NT2/D1 (cell line): Measurements from ENCODE around the gene MT1A.

Source experiments
- DNase-seq: peaks from one replicate; pipeline ENCODE4 v3.0.0-alpha.2; 2011; ENCODE audit warnings: low read depth, low spot score
- H3K27me3 ChIP-seq: 2 replicates; pipeline ENCODE4 v1.6.0; 2011; ENCODE audit warnings: mild to moderate bottlenecking; ENCODE audit not compliant: insufficient read length, insufficient read depth
- H3K36me3 ChIP-seq: 2 replicates; pipeline ENCODE4 v1.6.1; 2011; ENCODE audit warnings: mild to moderate bottlenecking, low read length, mixed read lengths; ENCODE audit not compliant: insufficient read depth, insufficient read length
- H3K4me1 ChIP-seq: 2 replicates; pipeline ENCODE4 v1.5.1; 2011; ENCODE audit not compliant: insufficient read depth, insufficient read length
- H3K4me3 ChIP-seq: 2 replicates; pipeline ENCODE4 v1.5.1; 2011; ENCODE audit warnings: low read depth; ENCODE audit not compliant: insufficient read length
- H3K9ac ChIP-seq: 2 replicates; pipeline ENCODE4 v1.6.0; 2011; ENCODE audit warnings: low read depth; ENCODE audit not compliant: insufficient read length
- H3K9me3 ChIP-seq: 2 replicates; pipeline ENCODE4 v1.5.1; 2011; ENCODE audit warnings: mild to moderate bottlenecking, low read length; ENCODE audit not compliant: insufficient read depth
- SUZ12 ChIP-seq: IDR thresholded peaks from 2 replicates; pipeline ENCODE4 v1.6.1; 2011; ENCODE audit not compliant: insufficient read length, insufficient read depth; ENCODE audit errors: extremely low read depth
- YY1 ChIP-seq: IDR thresholded peaks from 2 replicates; pipeline ENCODE4 v1.6.1; 2011; ENCODE audit not compliant: insufficient read length, insufficient read depth
- ZNF274 ChIP-seq: IDR thresholded peaks from 2 replicates; pipeline ENCODE4 v1.6.1; 2011; ENCODE audit warnings: mild to moderate bottlenecking, low read depth, low read length

The MT1A gene

GRCh38 chr16:56675685-56676210 is 37.3 kb downstream of the MT1A start:
- Histone ChIP-seq H3K27me3 (peaks cover under 1% of the 10 kb centered on the region), H3K36me3 (no peaks in the 10 kb centered on the region), H3K9me3 (no peaks in the 10 kb centered on the region), H3K4me1 (peaks cover 6% of the 10 kb centered on the region), H3K4me3 (peak overlapping the region; percentile 47), H3K9ac (peak overlapping the region; percentile 59)
- no peak for DNase-seq
- TF ChIP-seq ZNF274 (no peak), SUZ12 (no peak), YY1 (no peak)

GRCh38 chr16:56677474-56677873 is 39.0 kb downstream of the MT1A start:
- H3K4me1 ChIP-seq: peaks cover 6% of the 10 kb centered on the region
- H3K9me3 ChIP-seq: no peaks in the 10 kb centered on the region
- no peak for DNase-seq
- no peak overlapping the region for H3K4me3 ChIP-seq
- H3K36me3 ChIP-seq: peaks cover under 1% of the 10 kb centered on the region
- no peak for TF ChIP-seq YY1
- no peak for TF ChIP-seq ZNF274
- TF ChIP-seq SUZ12: no peak
- no peak overlapping the region for H3K9ac ChIP-seq
- peaks cover 7% of the 10 kb centered on the region for H3K27me3 ChIP-seq

- Histone ChIP-seq H3K4me1 (peaks cover 12% of the 10 kb centered on the region), H3K27me3 (peaks cover 7% of the 10 kb centered on the region), H3K36me3 (peaks cover 18% of the 10 kb centered on the region), H3K9ac (no peak overlapping the region), H3K4me3 (no peak overlapping the region), H3K9me3 (no peaks in the 10 kb centered on the region)
- DNase-seq: no peak
- TF ChIP-seq SUZ12: no peak
- no peak for TF ChIP-seq YY1
- no peak for TF ChIP-seq ZNF274
Observed at GRCh38 chr16:56679078-56679730, 40.7 kb downstream of the MT1A start.

GRCh38 chr16:56679818-56680217 is 41.4 kb downstream of the MT1A start:
- H3K27me3 ChIP-seq: peaks cover 7% of the 10 kb centered on the region
- peaks cover 12% of the 10 kb centered on the region for H3K4me1 ChIP-seq
- no peak for DNase-seq
- H3K36me3 ChIP-seq: peaks cover 24% of the 10 kb centered on the region
- H3K9ac ChIP-seq: no peak overlapping the region
- no peak for TF ChIP-seq YY1
- TF ChIP-seq SUZ12: no peak
- TF ChIP-seq ZNF274: no peak
- no peak overlapping the region for H3K4me3 ChIP-seq
- no peaks in the 10 kb centered on the region for H3K9me3 ChIP-seq

- H3K36me3 ChIP-seq: peaks cover 38% of the 10 kb centered on the region
- H3K27me3 ChIP-seq: peaks cover 7% of the 10 kb centered on the region
- no peaks in the 10 kb centered on the region for H3K9me3 ChIP-seq
- no peak for TF ChIP-seq YY1
- peak; percentile 86 for DNase-seq
- H3K4me3 ChIP-seq: peak within 1 kb of the TSS; percentile 94
- peaks cover 6% of the 10 kb centered on the region for H3K4me1 ChIP-seq
- H3K9ac ChIP-seq: peak within 1 kb of the TSS; percentile 97
Observed at GRCh38 chr16:56681939-56682702, 43.7 kb downstream of the MT1A start, which contains the start of gene MT1X. MT1X (plus strand) TSS chr16:56682470; CDS start chr16:56682541, 71 bp downstream.

GRCh38 chr16:56682703-56683397 is 44.4 kb downstream of the MT1A start:
- peak overlapping the region; percentile 97 for H3K9ac ChIP-seq
- TF ChIP-seq ZNF274: no peak
- no peak for TF ChIP-seq SUZ12
- TF ChIP-seq YY1: no peak
- no peaks in the 10 kb centered on the region for H3K9me3 ChIP-seq
- H3K36me3 ChIP-seq: peaks cover 38% of the 10 kb centered on the region
- peaks cover 6% of the 10 kb centered on the region for H3K4me1 ChIP-seq
- no peak for DNase-seq
- peak overlapping the region; percentile 94 for H3K4me3 ChIP-seq
- peaks cover 7% of the 10 kb centered on the region for H3K27me3 ChIP-seq
